ENCODE results near the gene MYLK.

The MYLK gene

GRCh38 chr3:123694366-123695087 lies 189.6 kb downstream of the MYLK start:
- no peak for DNase-seq

DNA sequence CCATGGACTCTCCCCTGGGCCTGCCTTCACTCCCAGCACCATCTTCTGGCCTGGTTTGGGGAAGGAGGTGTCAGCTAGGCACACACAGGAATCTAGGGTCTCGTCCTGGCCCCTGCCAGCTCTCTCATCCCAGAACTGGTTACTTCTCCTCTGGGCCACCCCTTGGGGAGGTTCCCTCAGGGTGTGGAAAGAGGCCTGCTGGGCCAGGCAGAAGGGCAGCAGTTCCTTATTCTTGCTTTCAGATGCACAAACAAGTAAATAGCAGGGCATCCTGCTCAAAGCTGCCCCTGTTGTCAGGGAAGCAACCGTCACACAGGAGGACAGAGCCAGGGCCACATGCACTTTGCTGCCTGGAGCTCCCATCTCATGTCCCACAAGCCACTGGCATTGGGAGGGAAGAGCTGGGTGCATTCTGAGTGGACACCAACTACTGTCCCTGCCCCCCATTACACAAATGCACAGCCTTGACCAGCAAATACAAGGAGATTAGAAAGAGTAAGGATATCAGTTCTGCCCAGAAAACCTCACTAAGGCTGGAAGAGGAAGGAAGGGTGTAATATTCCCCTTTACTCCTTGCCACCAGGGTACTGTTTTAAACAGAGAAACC lies 190.4 kb downstream of the MYLK start:
- DNase-seq = no peak

DNA sequence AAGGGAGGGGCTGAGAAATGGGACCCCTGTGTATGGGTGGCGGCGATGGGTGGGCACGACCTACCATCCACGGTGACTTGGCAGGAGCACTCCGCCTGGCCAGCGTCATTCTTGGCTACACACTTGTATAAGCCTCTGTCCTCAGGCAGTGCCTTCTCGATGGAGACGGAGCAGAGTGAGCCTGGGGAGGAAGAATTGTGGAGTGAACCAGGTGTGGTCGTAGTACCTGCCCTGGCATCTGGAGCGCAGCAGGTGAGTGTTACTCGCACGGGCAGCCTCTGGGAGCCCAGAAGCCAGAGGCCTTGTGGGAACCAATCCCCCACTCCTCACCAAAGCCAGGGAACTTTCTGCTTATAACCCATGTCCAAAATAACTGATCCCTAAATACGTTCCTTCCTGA lies 191.5 kb downstream of the MYLK start:
- DNase-seq = no peak

DNA sequence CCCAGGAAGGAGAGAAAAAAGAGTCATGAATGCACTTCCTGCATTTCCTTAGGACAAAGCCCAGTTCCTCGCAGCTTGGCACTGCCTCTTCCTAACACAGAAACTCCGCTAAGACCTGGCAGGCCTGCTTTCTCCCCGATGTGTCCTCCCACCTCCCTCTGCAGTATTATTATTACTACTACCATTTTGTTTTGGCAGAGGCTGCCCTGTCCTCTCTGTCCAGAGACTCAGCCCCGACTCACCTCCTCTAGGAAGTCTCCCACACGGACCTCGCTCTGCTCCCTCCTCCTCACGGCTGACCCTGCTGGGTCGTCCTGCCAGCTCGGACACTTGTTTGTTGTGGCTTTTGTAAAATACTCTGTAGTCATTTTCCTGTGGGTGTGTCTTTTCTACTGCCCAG lies 192.1 kb downstream of the MYLK start:
- DNase-seq = no peak

- DNase-seq = no peak
These were observed 194.3 kb downstream of the MYLK start for GRCh38 chr3:123689831-123690230.

DNA sequence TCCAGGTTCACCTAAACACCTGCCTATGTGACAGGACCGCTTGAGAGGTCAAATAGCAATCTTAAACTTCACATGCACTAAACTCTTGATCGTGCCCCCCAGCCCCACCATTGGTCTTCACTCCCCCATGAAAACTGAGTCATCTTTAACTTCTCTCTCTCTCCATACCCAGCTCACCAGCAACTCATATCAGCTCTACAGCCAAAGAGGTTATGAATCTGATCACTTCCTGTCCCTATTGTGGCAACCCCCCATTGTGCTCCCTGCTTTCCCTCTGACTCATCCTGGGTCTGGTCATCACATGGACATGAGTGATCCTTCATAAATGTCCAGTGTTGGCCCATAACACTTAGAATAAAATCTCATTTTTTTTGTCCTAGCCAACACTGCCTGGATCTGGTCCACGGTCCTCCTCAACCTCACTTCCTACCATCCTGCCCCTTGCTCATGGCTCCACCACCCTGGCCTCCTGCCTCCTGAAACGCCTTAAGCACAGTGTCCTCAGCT lies 195.8 kb downstream of the MYLK start:
- DNase-seq = no peak

- DNase-seq = no peak
These were observed 196.8 kb downstream of the MYLK start for GRCh38 chr3:123687286-123687685.

DNA sequence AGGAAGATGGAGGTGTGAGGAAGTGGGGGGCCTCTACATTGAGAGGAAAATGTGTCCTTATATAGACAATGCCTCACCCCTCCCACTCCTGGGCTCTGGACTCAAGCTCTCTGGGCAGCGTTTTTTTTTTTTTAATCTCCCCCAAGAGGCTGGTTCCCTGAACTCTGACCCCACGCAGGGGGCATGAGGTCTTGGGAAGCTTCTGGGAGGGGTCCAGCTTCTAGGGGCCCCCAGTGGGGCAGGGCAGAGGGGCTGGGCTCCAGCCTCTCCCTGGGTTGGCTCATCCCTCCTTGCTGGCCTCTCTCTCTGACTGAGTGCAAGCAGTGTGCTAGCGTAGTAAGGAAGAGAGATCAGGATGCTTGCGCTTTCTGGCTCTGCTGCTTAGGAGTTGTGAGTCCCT lies 197.9 kb downstream of the MYLK start:
- DNase-seq = no peak

DNA sequence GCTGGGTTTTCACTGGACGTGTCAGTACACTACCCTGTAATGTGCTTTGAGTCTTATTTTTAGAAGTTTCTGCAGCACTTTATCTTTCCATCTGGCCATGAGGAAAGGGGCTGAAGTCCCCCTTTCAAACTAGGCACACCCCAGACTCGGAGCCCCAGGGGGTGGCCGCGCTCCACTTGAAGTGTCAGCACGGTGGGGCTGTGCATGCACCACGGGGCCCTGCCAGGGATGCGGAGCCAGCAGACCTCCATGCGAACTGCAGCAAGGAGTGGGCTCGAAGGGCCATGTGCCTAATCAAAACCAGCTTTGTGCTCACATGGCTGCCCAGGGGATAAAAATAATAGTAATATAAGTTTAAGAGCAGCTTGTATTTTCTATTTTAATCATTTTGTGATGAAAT lies 198.4 kb downstream of the MYLK start:
- no peak for DNase-seq

DNA sequence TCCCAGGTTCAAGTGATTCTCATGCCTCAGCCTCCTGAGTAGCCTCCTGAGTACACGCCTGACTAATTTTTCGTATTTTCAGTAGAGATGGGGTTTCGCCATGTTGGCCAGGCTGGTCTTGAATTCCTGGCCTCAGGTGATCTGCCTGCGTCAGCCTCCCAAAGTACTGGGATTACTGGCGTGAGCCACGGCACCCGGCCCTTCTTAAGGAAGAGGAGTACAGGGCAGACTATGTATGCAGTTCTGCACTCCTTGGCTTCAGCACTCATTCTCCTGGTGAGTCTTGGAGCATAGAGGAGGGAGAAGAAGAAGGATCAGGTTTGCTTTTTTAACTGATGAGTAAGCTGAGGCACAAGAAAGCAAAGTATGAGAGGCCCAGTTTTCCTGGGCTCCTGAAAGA lies 199.5 kb downstream of the MYLK start:
- no peak for DNase-seq

DNA sequence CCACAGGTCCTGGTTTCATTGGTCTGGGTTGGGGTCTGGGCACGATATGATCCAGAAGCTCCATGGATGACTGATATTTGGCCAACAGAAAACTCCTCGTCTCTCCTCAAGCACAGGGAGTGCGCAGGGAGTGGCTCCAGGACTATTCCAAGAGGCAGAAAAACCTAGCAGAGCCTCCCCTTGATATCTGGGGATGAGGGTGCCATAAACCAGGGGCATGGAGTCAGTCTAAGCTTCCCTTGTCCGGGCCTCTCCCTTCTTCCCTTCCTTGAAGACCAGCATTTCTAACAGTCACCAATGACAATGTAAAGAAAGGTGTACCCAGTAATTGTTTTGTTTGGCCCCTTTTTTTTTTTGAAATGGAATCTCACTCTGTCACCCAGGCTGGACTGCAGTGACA lies 199.9 kb downstream of the MYLK start:
- DNase-seq = no peak

- DNase-seq = no peak
These were observed 200.5 kb downstream of the MYLK start for GRCh38 chr3:123683505-123684154.

- DNase-seq = no peak
These were observed 201.2 kb downstream of the MYLK start for GRCh38 chr3:123682781-123683504.

DNA sequence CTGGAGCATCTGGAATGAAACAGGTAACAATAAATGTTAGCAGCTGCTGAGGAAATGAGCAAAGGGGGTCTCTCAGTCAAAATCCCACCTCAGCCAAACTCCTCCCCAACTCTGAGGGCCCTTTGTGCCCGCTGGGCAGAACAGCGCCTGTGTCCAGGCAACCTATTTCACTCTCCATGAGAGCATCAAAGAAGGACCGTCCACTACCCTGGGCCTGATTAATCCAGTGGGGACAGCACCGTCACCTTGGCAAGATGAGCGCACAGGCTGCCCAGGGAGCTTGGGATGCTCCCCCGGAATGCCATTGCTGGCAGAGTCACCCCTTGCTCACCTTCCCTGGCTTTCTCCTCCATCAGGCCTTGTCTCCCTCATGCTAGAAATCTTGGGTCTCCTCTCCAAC lies 201.8 kb downstream of the MYLK start:
- DNase-seq = no peak

GRCh38 chr3:123679712-123680386 lies 204.3 kb downstream of the MYLK start:
- no peak for DNase-seq

GRCh38 chr3:123678108-123678511 lies 206.0 kb downstream of the MYLK start:
- DNase-seq = no peak

- DNase-seq = no peak
These were observed 211.5 kb downstream of the MYLK start for GRCh38 chr3:123672429-123673146.

DNA sequence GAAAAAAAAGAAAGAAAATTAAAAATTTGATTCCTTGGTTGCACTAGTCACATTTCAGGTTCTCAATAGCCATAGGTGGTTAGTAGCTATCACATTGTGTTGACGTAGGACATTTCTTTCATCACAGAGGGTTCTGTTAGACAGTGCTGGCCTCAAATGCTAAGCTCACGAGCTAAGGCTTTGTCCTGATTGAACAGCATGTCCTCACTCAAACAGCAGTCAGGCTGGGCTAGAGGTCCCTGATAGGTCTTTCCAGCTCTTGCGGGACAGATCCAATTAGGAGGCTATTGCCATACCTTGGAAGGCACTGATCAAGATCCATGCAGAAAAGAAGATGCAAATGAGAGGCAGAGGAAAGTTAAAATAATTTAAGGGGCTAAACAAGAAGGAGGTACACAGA lies 213.4 kb downstream of the MYLK start:
- DNase-seq = no peak

GRCh38 chr3:123668906-123669305 lies 215.2 kb downstream of the MYLK start:
- no peak for DNase-seq

DNA sequence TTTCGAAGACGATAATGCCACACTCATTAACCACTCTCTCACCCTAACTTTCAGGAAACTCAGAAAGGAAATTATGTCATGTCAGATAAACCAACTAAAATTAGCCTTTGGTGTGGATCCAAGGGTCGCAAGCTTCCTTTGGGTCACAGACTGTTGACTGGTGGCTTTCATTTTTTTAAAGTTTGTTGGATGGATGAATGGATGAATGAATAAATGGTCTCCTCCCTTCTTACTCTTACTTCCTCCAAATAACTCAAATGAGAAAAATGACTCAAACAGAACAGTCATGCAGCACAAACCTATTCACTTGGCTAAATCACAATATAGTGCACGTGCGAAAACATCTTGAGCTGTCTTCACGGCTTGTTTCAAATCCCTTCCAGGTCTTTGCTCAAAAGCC lies 216.3 kb downstream of the MYLK start:
- DNase-seq = no peak

DNA sequence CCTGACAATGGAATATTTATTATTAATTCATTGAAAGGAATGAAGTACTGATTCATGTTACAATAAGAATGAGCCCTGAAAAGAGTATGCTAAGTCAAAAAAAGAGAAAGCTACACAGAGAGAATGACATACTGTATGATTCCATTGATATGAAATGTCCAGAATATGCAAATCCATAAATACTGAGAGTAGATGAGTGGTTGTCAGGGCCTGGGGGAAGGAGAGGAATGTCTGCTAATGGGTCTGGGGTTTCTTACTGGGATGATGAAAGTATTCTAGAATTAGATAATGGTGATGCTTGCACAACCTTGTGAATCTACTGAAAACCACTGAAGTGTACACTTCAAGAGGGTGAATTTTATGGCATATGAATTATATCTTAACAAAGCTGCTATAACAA lies 219.4 kb downstream of the MYLK start:
- DNase-seq = no peak

DNA sequence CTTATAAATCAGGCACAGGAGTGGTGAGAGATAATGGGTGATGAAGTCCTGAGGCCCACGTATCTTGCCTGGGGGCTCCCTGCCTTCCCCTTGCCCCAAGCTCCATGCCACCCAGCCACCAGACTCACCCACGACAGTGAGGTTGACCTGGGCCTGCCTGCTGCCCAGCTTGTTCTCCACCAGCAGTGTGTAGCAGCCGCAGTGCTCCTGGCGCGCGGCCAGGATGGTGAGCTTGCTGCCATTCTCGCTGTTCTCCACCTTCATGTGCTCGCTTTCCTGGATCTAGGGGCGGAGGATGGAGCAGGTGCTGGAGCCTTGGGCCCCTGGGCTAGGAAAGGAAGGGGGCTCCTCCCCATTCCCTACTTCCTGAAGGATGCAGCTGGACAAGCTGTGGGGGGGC lies 220.2 kb downstream of the MYLK start:
- DNase-seq = no peak

Measured in activated CD4-positive, alpha-beta T cell treated with anti-CD3 and anti-CD28 coated beads for 4 hours (primary cell).